Stimulated activated CD4-positive, alpha-beta T cell treated with anti-CD3 and anti-CD28 coated beads, TNF-alpha, amount 100 ng/mL, for 1 hour (primary cell): Measurements from ENCODE around the gene RICTOR.

Source experiments
- DNase-seq, 3 donors: peaks; one replicate each; pipeline ENCODE4 v3.0.0-alpha.2; 2020; ENCODE audit warnings: low read depth in 3 of 3, low spot score in 1 of 3

Gene RICTOR

DNA sequence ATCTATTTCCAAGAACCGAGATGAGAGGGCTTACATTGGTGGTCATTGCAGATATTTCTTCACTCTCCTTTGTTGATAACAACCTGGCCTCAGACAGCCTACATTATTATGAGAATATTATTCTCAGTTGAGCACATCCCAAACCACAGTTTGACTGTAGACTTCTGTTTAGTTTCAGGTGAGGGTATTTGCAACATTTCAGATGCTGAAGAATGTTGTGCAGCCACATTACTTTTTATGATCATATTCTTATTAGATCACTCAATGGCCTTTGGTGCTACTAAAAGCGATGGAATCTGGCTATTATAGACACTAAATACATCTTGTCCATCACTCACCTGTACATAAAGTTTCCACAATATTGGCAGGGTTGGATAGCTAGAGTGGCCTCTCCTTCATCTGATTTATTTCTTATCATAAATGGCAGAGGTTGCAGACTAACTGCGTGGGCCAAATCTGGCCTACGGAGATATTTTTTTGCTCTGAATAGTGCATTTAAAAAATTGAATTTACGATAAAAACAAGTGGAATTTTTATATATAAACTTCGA, 26.2 kb upstream of the RICTOR start:
- no peak for DNase-seq

DNA sequence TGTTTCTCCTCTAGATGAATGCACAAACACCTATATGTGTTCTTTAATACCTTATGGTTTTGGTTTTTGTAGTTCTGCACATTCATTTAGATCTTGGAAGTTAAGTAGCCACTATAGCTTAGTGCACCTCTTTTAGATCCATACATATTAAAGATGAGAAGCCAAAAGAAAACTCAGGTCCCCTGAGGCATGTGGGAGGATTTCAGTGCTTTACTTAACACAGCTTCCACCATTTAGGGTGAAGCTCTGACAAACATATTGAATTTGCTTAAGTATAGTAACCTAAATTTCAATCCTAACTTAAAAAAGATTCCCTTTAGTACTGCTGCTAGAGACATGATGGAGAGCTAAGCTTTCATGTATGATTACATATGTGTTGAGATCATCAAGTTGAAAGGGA, 25.6 kb upstream of the RICTOR start:
- no peak for DNase-seq

DNA sequence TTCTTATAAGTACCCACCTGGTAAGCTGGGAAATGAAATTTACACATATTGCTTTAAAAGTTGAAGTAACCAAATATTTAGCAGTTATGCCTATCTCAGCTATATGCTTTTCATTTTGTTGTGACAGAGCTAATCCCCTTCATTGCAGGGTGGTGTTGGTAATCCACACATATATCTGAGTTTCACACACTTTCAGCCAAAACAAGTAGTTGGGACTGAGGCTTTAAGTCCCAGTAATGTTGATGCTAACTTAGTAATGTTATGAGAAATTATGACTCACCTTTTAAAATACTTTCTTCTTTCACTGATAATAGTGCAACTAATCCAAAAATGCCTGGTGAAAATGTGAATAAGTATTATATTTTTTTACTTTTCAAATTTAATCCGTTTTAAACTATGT, 19.2 kb upstream of the RICTOR start:
- no peak for DNase-seq

DNA sequence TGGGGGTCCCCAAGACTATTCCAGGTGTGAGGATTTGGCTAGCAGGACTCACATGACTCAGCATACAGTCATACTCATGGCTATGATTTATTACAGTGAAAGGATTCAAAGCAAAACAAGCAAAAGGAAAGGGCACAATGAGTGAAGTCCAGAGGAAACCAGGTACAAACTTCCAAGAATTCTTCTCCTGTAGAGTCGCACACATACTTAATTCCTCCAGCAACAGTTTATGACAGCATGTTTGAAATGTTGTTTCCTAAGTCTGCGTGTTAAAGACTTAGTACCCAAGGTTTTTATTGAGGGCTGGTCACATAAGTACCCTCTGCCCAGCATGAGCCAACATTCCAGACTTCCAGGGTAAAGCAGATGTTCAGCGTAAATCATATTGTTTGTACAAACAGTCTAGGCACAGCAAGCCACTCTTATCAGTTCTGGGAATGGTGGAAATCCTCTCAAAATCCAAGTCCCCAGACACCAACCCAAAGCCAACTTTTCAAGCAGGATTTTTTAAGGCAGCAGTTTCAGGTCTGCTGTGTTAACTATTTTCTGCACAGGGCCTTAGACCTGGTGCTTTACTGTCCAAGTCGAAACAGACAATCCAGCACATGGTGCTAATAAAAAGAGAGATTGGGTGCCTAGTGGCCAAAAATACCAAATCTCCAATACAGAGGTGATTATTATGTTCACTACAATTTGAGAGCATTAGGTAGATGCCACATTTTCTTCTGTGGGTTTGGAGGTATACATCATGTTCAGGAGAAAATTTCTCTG, 18.6 kb upstream of the RICTOR start:
- DNase-seq = no peak

DNA sequence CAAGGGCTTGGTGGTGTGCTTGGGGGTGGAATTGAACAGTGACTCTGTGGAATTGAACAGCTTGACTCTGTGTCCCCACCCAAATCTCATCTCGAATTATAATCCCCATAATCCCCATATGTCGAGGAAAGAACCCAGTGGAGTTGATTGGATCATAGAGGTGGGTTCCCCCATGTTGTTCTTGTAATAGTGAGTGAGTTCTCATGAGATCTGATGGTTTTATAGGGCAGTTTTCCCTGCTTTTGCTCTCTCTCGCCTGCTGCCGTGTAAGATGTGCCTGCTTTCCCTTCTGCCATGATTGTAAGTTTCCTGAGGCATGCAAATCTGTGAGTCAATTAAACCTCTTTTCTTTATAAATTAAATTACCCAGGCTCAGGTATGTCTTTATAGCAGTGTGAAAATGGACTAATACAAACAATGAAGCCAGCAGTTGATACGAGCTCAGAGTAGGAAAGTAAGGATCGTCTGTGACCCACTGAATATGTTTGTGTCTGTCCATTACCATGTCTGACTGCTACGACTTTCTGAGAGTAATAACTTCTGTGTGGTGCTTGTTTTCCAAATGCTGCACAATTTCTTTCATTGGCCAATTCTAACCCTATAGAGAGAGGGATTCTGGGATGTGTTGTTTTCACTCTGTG, 17.9 kb upstream of the RICTOR start:
- no peak for DNase-seq

DNA sequence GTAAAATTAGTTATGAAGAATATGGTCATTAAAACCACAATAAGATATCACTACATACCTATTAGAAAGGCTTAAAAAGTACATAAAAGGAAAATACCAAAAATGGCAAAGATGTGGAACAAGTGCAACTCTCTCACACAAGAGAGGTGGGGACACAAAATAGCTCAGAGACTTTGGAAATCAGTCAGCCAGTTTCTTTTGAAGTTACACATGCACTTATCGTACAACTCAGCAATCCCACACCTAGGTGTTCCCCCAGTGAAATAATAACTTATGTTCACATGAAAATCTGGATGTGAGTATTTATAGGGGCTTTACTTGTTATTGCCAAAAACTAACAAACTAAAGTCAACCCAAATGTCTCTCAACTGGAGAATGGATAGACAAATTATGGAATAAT, 9.8 kb upstream of the RICTOR start:
- DNase-seq = no peak

DNA sequence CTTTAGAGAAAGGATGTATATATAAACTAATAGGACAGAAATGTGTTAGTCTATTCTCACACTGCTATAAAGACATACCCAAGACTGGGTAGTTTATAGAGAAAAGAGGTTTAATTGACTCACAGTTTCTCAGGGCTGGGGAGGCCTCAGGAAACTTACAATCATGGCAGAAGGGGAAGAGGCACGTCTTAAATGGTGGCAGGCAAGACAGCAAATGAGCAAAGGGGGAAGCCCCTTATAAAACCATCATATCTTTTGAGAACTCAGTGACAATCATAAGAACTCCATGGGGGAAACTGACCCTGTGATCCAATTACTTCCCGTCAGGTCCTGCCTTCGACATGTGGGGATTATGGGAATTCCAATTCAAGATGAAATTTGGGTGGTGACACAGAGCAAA, 8.8 kb upstream of the RICTOR start:
- no peak for DNase-seq

DNA sequence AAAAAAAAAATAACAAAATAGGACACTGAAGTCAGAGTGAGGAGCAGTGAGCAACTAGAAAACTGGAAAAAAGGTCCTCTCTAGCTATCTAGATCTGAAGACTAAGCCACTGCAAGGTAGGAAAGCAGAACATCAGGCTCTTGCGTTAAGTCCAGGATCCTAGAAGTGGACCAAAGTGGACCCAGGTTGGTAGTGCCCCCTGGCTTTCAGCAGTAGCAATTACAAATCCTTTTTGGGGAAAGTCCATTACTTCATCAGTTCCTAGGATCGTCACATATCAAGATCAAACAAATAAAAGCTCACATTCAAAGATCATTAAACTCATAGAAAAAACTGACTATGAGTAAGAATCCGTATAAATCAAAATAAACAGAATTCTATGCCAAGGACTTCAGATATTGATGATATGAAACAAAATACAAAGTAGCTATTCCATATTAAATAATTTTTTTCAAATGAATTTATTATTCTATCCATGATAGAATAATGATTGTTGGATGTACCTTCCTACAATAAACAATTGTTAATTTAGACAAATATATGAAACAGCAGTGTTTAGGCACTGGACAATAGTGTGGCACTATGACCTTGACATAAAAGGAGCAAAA, 6.5 kb upstream of the RICTOR start:
- DNase-seq = no peak

DNA sequence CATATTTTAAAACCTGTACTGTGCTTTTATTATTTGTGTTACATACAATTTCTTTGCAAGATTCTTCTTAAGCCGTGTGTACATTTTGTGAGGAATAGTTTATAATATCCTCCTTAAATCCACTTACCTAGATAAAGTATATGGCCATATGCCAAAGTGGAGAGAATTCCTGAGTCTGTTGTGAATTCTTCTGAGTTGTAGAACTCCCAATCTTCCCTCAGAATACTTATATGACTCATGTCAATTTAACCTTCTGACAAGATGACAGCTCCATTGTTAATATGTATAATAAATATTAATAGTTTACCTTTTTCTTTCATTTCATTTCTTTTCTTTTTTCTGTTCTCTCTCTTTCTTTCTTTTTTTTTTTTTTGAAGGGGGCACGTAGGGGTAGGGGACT, 6.0 kb upstream of the RICTOR start:
- no peak for DNase-seq

DNA sequence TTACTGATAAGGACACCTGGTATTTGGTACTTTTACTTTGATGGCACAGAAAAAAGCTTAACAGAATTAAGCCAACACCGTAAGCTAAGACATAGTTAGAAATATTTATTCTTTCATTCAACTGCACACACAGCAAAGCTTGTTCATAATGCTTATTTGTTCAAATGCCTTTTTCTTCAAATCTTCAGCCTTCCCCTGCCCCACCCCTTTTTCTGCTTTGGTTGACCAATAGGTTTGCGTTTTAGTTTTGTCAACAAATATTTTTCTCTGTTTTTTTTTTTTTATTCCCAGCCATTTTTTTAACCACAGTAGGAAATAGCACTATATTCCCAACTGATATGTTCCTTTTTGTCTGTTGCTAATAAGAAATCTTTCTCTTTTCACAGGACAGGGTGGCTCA, 4.9 kb upstream of the RICTOR start:
- DNase-seq = no peak

DNA sequence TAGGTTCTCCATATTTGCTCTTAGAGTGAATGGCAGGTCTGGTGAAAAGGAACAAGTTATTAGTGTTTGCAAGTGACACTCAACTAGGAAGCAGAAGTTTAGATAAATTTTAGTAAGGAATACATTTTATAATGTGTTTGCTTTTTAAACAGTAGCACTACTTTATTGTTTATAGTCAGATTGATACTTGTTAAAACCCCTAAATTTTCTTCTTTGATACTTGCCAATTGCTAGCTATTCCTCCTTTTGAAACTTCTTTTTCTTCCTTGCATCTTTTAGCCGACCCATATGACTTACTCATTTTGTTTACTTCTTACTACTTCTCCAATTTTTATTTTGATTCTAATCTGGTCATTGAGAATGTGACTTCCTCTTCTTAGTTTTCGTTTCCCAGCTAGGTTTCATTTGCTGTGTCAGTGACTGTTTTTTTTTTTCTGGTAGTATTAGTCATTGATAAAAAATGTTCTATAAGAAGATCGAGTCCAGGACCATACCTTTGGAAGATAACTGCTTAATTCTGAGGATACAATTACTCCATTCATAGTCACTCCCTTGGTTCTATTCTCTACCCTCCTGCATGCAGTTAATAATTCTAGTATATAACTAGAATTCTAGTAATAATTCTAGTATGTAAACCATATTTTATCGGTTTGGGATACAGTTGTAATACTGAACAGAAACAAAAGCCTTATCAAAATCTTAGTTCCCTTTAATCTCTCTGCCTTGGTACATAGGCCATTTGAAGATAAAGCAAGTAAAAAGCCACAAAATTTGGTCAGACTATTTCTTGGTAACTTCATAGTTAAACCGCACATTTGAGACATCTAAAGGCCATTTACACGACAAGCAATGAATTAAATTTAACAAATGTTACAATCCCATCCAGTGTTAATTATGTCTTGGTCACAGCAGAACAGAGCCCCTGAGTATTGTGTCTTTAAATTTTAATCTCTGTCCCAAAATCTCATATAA, 2.8 kb upstream of the RICTOR start:
- DNase-seq = no peak

DNA sequence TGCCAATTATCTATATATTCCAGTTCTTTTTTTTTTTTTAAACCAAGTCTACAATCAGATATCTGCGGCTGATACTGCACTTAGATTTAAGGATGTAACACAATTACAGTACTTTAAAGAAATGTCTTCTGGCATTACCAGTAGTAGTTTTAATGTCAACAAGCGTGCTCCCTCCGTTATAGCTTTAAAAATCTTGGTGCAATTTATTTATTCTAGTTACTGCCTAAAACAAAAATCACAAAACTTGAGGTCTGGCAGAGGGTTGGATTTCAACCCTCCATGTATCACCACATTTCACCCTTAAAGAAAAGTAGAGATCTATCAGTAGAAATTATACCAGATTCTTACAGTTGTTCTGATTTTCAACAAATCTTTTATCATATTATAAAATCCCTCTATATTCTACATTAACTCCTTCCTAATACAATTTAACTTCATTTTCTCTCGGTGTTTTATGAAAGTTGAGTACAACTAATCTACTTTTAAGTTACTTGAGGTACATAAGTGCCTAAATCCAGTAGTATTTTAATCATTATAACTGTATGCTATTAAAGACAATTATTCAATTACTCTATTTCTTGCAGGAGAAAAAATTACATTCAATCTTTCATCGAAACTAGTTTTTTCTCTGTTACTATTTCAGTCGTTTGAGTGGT, 2.0 kb upstream of the RICTOR start:
- DNase-seq = no peak

DNA sequence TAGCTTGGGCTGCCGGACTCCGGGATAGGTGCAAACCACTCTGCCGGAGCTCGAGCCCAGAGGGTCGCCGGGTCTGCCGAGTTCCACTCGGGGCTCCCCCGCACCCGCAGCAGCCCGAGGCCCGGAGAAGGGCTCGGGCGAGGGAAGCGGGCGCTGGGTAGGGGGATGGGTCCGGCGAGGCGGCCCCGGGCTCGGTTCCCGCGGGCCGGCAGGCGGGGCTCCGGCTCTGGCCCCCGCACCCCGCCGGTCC, 507 bp downstream of the RICTOR start:
- DNase-seq = peak in 1 of 3 donors; percentile 12

DNA sequence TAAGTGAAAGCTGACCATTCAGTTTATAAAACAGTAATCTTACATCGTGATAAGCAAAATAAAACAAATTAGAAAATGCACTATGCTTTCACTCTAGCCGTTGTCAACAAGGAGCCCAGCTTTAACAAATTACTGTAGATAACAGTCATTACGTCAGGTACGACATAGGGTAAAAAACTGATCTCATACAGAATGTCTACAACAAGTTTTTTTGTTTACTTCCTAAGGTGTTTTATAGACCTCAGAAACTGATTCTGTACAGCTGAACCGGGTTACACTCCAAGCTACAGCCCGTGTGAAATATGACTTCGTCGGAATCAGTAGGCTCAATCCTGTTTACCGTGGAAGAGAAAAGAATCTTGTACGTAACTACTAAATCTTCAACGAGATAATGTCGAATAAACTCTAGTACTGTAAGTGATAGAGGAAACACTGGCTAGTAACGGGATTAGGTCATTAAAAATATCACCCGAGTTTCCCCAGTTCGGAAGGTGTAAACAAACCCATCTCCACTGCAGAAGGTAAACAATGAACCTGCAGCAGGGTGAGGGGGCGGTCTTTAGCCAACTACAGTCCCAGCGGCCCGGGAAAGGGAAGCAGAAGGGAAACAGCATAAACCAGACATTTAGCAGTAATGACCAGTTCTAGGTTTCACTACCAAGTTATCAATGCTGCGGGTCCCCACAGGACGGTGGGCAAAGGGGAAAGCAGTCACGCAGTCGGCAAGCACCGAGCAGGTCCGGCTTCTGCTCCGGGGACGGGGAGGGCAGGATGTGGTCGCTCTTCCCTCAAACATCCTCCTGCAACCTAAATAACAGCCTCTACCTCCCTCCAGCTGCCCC, 1.1 kb downstream of the RICTOR start:
- DNase-seq = peak in 2 of 3 donors; percentile 8 to 11

DNA sequence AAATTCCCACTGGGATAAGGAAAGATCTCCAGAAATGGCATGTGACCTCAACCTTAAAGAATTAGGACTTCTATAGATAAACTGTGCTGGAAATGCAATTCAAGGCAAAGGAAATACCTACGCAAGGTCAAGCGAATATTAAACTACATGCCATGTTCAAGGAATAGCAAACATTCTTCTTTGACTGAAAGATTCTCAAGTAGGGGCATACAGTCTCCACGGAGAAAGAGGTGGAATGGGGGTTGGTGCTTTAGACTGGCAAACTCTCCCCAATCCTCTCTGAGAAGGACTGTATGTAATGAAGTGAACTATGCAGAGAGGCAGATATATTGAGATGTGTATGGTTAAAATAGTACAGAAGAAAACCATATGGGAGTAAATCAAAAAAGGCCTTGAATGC, 6.1 kb downstream of the RICTOR start:
- DNase-seq = no peak

DNA sequence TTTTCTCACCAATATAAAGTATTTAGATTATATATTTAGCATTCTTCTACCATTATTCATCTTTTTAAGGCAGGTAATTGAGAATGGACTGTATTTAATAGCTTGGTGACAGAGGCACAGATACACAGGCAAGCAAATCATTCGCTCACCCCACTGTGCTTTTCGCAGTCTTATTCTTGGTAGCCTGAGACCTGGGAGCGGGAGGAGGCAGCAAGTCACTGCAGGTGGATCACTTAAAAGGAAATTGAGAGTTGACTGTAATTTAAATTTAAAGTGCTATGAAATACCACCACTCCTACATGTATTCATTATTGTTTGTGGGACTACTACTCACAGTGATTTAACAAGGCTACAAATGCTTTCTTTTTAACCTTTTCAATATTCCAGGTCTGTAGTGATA, 9.7 kb downstream of the RICTOR start:
- DNase-seq = no peak

DNA sequence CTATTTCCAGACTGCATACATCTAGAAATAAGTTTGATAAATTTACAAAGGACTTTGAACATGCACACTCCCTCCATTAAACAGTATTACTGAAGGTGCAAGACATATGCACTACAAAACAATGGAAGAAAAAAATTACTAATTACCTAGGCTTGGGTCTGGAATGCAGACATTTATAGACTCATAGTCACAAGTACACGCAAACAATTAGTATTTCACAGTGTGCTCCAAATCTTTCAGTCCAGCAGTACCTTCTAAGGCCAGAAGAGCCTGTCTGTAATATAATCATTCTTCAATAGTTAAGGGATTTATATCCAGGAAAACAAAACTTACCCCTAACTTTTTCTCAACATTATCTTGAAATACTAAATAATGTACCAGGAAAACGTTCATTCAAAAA, 11.2 kb downstream of the RICTOR start:
- DNase-seq = no peak

DNA sequence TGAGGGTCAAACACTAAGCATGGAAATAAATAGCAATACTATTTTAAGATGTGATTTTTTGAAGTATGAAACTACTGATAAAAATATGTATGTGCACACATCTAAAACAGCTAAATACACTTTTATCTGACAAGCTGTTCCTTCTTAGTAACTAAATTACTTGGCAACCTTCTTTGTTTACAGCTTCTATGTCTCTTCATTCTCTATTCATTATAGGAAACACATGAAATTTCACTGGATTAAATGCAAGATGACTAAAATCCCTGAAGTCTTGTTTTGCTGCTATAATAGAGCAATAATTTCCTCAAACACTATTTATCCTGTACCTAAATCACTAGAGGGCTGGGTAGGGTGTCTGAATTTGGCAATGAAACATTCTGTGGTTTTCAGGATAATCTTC, 11.7 kb downstream of the RICTOR start:
- no peak for DNase-seq

DNA sequence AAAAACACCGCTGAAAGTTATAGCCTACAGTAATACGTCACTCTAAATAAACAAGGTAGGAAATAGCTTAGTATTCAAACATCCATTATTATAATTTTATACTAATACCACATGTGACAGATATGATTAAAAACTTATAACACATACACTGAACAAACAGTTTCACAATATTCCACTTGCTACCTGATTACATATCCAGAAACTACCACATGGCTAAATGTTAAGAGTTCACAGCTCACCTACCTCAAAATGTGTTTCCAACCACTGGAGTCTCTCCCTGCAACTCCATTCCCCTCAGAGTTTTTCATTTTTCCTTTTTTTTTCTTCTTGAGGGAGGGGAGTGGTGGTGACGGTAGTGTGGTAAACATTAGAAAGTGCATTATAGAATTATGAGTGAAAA, 12.1 kb downstream of the RICTOR start:
- no peak for DNase-seq

DNA sequence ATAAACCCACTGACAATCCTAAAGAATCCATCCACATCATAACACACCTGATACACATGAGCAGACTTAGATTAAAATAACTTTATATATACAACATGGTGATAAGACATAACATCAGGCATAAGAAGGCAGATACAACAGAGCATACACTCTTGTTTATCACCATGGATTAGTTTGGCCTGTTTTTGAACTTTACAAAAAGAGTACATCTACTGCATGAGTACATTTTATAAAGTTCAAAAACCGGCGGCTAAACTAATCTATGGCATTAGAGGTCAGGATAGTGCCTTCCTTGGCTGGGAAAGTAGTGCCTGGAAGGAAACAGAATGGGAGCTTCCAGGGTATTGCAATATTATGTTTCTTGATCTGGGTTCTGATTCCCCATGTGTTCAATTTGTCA, 15.1 kb downstream of the RICTOR start:
- no peak for DNase-seq
